Panc1 (cell line): ENCODE data around the gene DAPK2. TPM values are rescaled to one million over a fixed set of nuclear protein-coding genes. Genes with fewer than 3 reads are reported as not detected.
"Not testable (repeated sequence)": the region's sequence is repeated elsewhere in the genome, so short reads cannot be mapped to it uniquely, and the experiment has no call there.

Source experiments
- ATAC-seq: fragments of 200-7000 bp; cut with Tn5 transposase; 2 replicates; pipeline ENCODE4 v1.9.1; 2020; ENCODE audit warnings: mild to moderate bottlenecking, moderate library complexity
- BruUV-seq: library from RNA; stranded (reverse); fragments of 400-500 nt; replicated peaks from 2 replicates; lab custom pipeline; 2021; lab: Mats Ljungman, UMichigan
- CTCF ChIA-PET: fragments of 300-600 bp; sonication (Branson Sonifier 250); formaldehyde crosslinking; loops from one replicate; lab custom pipeline; 2022; ENCODE audit warnings: antibody characterized with exemption; lab: Charles Lee
- POLR2A ChIA-PET: fragments of 300-600 bp; sonication (Branson Sonifier 250); formaldehyde crosslinking; loops from one replicate; lab custom pipeline; 2022; ENCODE audit warnings: antibody characterized with exemption; lab: Charles Lee
- DNase-seq: peaks from one replicate; pipeline ENCODE4 v3.0.0-alpha.2; 2010; ENCODE audit warnings: low read depth, low spot score
- H3K27ac ChIP-seq: 2 replicates; pipeline ENCODE4 v1.5.1; 2011; ENCODE audit warnings: mild to moderate bottlenecking, low read length, inconsistent platforms
- H3K27me3 ChIP-seq: fragments of 200-500 bp; sonication (Bioruptor generic); 2 replicates; pipeline ENCODE4 v1.6.0; 2014; ENCODE audit warnings: low read length, inconsistent platforms; ENCODE audit not compliant: control insufficient read depth, insufficient read depth
- H3K36me3 ChIP-seq: fragments of 200-500 bp; sonication (Bioruptor generic); 2 replicates; pipeline ENCODE4 v1.5.1; 2014; ENCODE audit warnings: inconsistent platforms, mild to moderate bottlenecking, low read length, moderate library complexity; ENCODE audit not compliant: control insufficient read depth, insufficient read depth
- H3K4me1 ChIP-seq: 2 replicates; pipeline ENCODE4 v1.5.1; 2011; ENCODE audit warnings: inconsistent platforms, mild to moderate bottlenecking, low read length, moderate library complexity; ENCODE audit not compliant: control insufficient read depth, insufficient read depth
- H3K4me3 ChIP-seq, 2 experiments: 2 replicates each; pipeline ENCODE4 v1.5.1; 2011 to 2012; ENCODE audit warnings: low read depth in 2 of 2, low read length in 2 of 2, mild to moderate bottlenecking in 2 of 2, inconsistent platforms in 1 of 2, moderate library complexity in 1 of 2
- H3K9me3 ChIP-seq: fragments of 200-500 bp; sonication (Bioruptor generic); 2 replicates; pipeline ENCODE4 v1.5.1; 2014; ENCODE audit warnings: low read depth, mild to moderate bottlenecking, inconsistent platforms, low read length, moderate library complexity; ENCODE audit not compliant: control insufficient read depth, insufficient read depth
- CTCF ChIP-seq: fragments of 450-650 bp; IDR thresholded peaks from 2 replicates; pipeline ENCODE4 v1.5.1; 2017; ENCODE audit warnings: mild to moderate bottlenecking
- POLR2AphosphoS5 ChIP-seq: IDR thresholded peaks from 2 replicates; pipeline ENCODE4 v1.6.1; 2012; ENCODE audit warnings: mild to moderate bottlenecking, low read depth, low read length, moderate library complexity
- REST ChIP-seq, 2 experiments: IDR thresholded peaks; 2 replicates each; pipeline ENCODE4 v1.6.1; 2011 to 2012; ENCODE audit warnings: low read depth in 2 of 2, control low read depth in 1 of 2, low read length in 1 of 2, mild to moderate bottlenecking in 1 of 2, moderate library complexity in 1 of 2; ENCODE audit not compliant: insufficient read depth in 1 of 2
- SIN3A ChIP-seq: IDR thresholded peaks from 2 replicates; pipeline ENCODE4 v1.6.1; 2012; ENCODE audit warnings: low read depth, mild to moderate bottlenecking, low read length, moderate library complexity, borderline replicate concordance; ENCODE audit not compliant: insufficient read depth
- TCF7L2 ChIP-seq: IDR thresholded peaks from 2 replicates; pipeline ENCODE4 v1.6.1; 2011; ENCODE audit warnings: mild to moderate bottlenecking, low read depth, low read length, inconsistent platforms
- in situ Hi-C: cut with HindIII; loops from 2 replicates; pipeline ENCODE4 v1.10.0; 2016; ENCODE audit warnings: low sequenced_read_pairs, low pct_unique_long_range_greater_than_20kb
- intact Hi-C: fragments of 100-400 bp; cut with micrococcal nuclease; formaldehyde crosslinking; loops from one replicate; pipeline ENCODE4 v1.10.0; 2022; ENCODE audit not compliant: unreplicated experiment
- total RNA-seq: library from RNA; stranded (reverse); gene quantifications from one replicate; pipeline ENCODE4 v1.2.1, GENCODE V29; 2021; ENCODE audit not compliant: unreplicated experiment

DAPK2 gene
- total RNA-seq, 1 experiment from 2014 or later, result 10.2 TPM

GRCh38 chr15:64060716-64061115 lies 14.4 kb upstream of the DAPK2 start:
- H3K4me3 ChIP-seq, result no peak overlapping the region
- no peak overlapping the region for H3K27ac ChIP-seq
- no TSS peak for BruUV-seq
- intact Hi-C loops (no loop called here), in situ Hi-C loops (no loop called here)
- no peaks in the 10 kb centered on the region for H3K36me3 ChIP-seq
- H3K9me3 ChIP-seq, result no peaks in the 10 kb centered on the region
- ChIA-PET CTCF (interaction anchor here (0.6 kb wide), 1 partner anchor 379 kb away, joined by 3 read pairs; no protein-coding TSS in a partner anchor), POLR2A (no interaction called here)
- DNase-seq, result no peak
- TF ChIP-seq TCF7L2 (no peak), REST (IDR thresholded peaks at IDR 0.05; ENCODE audit: insufficient read depth in 1 of 2, low read depth in 2 of 2, low read length in 1 of 2) (no peak), CTCF (no peak), POLR2AphosphoS5 (no peak), SIN3A (no peak)
- no peaks in the 10 kb centered on the region; the same call in 1 of the 2 replicates for H3K27me3 ChIP-seq
- no peak for ATAC-seq
- H3K4me1 ChIP-seq, result no peaks in the 10 kb centered on the region

GRCh38 chr15:64059104-64059503 lies 12.8 kb upstream of the DAPK2 start:
- ATAC-seq, intact Hi-C loops, H3K27ac ChIP-seq, H3K9me3 ChIP-seq, DNase-seq, H3K4me3 ChIP-seq, H3K36me3 ChIP-seq, POLR2A ChIA-PET, H3K4me1 ChIP-seq, H3K27me3 ChIP-seq, BruUV-seq, in situ Hi-C loops, CTCF ChIA-PET: not testable (repeated sequence)

DNA sequence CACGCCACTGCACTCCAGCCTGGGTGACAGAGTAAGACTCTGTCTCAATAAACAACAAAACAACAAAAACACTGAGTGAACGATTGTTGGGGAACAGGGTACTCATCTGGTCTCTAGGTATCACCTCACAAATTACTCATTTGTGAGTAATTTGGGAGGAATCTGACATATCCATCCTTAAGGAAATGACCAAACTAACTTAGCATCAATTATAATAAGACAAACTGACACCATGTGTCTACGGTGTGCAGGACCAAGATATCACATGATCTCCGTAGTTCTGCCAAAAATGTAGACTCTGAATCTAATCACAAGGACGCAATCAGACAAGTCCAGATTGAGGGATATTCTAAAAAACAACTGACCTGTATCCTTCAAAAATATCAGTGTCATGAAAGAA lies 12.0 kb upstream of the DAPK2 start:
- Histone ChIP-seq H3K4me1 (no peaks in the 10 kb centered on the region), H3K27me3 (no peaks in the 10 kb centered on the region; the same call in 1 of the 2 replicates), H3K27ac (no peak overlapping the region), H3K4me3 (no peak overlapping the region), H3K36me3 (no peaks in the 10 kb centered on the region), H3K9me3 (no peaks in the 10 kb centered on the region)
- DNase-seq, result no peak
- no peak for ATAC-seq
- in situ Hi-C loops, result no loop called here
- TF ChIP-seq CTCF, result no peak
- TF ChIP-seq REST (IDR thresholded peaks at IDR 0.05; ENCODE audit: insufficient read depth in 1 of 2, low read depth in 2 of 2, low read length in 1 of 2), result no peak
- no peak for TF ChIP-seq SIN3A
- no peak for TF ChIP-seq POLR2AphosphoS5
- no peak for TF ChIP-seq TCF7L2
- intact Hi-C loops, result no loop called here
- POLR2A ChIA-PET, result no interaction called here
- BruUV-seq, result no TSS peak
- CTCF ChIA-PET, result no interaction called here

DNA sequence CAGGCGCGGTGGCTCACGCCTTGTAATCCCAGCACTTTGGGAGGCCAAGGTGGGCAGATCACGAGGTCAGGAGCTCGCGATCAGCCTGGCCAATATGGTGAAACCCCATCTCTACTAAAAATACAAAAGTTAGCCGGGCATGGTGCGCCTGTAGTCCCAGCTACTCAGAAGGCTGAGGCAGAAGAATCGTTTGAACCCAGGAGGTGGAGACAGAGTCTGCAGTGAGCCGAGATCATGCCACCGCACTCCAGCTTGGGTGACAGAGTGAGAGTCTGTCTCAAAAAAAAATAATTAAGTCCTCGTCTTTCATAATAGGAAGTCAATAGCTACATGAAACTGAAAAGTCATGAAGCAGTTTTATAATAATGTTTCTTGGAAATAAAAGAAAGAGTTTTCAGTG lies 7.4 kb upstream of the DAPK2 start:
- BruUV-seq, ATAC-seq, in situ Hi-C loops, CTCF ChIA-PET, H3K4me1 ChIP-seq, DNase-seq, intact Hi-C loops, H3K27me3 ChIP-seq, H3K9me3 ChIP-seq, H3K27ac ChIP-seq, POLR2A ChIA-PET, H3K36me3 ChIP-seq, H3K4me3 ChIP-seq: not testable (repeated sequence)
